Omental fat pad (tissue), 4 donors: ENCODE measurements around the gene KCNG2. TPM values are rescaled to one million over a fixed set of nuclear protein-coding genes. Genes with fewer than 3 reads are reported as not detected.

ENCODE experiments used
- ATAC-seq: fragments of 150-250 bp; one replicate; pipeline ENCODE4 v1.9.1; 2016; ENCODE audit warnings: mild to moderate bottlenecking, moderate library complexity; ENCODE audit not compliant: low FRiP score
- DNase-seq: peaks from one replicate; pipeline ENCODE4 v3.0.0-alpha.2; 2019; ENCODE audit warnings: low spot score
- total RNA-seq, 4 donors: library from RNA; depleted of rRNA; stranded (reverse); fragments of >200 nt; gene quantifications; one replicate each; pipeline ENCODE4 v1.1.0, GENCODE V29; 2016
- TF ChIP-seq, protein P1 (sequence below), 3 donors: fragments of 450-650 bp; IDR thresholded peaks; one replicate each; pipeline ENCODE4 v1.5.1; 2016 to 2017; ENCODE audit warnings: antibody characterized with exemption in 3 of 3, mild to moderate bottlenecking in 3 of 3, moderate library complexity in 2 of 3

KCNG2 gene
- total RNA-seq, 4 donors from 2014 or later, result 0.75 to 2.4 (median 0.96) TPM; not detected in 1

DNA sequence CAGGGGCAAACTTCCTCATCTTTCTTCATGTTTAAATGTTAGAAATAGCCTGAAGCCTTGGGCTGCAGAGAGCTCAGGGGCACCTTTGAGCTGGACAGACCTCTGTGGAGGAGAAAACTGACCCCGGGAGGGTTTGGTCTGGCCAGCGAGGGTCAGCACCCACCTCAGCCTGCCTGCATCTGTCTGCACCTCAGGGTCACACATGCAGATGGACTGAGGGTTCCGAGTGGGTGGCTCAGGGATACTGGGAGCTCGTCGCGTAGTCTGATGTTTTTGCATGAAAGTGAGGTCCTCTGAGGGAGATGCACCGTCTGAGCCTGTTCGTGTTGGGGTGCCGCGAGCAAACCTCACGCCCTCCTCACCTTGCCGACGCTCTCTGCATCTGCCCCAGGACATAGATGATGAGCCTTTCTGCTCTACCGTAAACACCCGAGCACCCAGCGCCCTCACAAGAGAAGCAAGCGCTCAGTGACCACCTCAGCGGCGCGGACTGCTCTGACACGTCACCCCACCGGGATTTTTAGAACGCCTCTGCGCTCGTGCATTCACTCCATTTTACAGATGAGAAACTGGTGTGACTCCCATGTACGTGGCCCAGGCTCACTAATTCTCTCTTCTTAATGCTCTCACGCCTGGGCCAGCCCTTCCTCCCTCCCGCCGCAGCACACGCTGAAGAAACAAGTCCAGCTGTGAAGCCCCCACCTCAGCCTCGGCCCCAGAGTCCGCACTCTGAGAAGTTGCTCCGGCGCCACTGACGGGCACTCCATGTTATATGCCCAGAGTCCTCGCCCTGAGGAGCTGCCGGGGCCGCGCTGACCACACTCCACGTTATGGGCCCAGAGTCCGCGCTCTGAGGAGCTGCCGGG, 9.5 kb downstream of the KCNG2 start:
- ATAC-seq (no peak), DNase-seq (no peak)
- TF ChIP-seq, protein P1, sequence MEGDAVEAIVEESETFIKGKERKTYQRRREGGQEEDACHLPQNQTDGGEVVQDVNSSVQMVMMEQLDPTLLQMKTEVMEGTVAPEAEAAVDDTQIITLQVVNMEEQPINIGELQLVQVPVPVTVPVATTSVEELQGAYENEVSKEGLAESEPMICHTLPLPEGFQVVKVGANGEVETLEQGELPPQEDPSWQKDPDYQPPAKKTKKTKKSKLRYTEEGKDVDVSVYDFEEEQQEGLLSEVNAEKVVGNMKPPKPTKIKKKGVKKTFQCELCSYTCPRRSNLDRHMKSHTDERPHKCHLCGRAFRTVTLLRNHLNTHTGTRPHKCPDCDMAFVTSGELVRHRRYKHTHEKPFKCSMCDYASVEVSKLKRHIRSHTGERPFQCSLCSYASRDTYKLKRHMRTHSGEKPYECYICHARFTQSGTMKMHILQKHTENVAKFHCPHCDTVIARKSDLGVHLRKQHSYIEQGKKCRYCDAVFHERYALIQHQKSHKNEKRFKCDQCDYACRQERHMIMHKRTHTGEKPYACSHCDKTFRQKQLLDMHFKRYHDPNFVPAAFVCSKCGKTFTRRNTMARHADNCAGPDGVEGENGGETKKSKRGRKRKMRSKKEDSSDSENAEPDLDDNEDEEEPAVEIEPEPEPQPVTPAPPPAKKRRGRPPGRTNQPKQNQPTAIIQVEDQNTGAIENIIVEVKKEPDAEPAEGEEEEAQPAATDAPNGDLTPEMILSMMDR (IDR thresholded peaks at IDR 0.05), result no peak

DNA sequence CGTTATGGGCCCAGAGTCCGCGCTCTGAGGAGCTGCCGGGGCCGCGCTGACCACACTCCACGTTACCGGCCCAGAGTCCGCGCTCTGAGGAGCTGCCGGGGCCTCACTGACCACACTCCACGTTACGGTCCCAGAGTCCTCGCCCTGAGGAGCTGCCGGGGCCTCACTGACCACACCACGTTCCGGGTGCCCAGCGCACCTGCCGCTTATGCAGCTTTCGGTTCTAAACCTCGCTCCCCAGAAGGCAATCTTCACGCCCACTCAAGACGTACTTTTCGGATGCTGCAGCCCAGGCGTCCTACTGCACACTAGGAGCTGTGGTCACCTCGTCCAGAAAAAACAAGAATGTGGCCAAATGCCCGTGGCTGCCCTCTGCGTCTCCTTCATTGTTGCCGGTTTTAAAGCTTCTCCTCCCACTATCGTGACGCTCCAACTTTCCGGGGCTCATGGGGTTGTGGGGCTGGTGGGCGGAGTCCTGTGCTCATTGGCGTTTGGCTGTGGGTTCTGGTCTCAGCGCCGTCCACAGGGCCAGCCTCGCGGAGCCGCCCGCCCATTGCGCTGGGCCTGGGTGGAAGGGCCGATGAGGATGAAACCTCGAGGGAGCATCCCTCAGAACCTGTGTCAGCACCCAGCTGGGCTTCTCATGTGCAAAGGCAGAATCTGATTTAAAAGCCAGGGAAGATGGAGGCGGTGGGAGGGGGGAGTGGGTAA, 11.9 kb downstream of the KCNG2 start:
- TF ChIP-seq, protein P1 (IDR thresholded peaks at IDR 0.05), result no peak
- DNase-seq, result no peak
- ATAC-seq, result no peak

DNA sequence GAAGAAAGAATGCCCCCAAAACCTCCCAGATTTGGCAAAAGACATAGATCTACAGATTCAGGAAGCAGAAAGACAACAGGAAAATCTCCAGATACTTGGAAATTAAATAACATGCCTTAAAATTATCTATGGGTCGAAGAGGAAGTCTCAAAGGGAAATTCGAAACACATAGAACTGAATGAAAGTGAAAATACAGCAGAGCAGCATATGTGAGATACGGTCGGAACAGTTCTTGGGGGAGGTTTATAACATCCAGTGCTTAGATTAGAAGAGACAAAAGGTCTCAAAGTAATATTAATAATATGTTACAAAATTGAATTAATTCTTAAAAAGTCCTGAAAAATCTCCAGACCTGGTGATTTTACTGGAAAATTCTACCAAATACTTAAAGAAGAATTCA, 14.3 kb downstream of the KCNG2 start:
- no peak for DNase-seq
- TF ChIP-seq, protein P1 (IDR thresholded peaks at IDR 0.05), result no peak

DNA sequence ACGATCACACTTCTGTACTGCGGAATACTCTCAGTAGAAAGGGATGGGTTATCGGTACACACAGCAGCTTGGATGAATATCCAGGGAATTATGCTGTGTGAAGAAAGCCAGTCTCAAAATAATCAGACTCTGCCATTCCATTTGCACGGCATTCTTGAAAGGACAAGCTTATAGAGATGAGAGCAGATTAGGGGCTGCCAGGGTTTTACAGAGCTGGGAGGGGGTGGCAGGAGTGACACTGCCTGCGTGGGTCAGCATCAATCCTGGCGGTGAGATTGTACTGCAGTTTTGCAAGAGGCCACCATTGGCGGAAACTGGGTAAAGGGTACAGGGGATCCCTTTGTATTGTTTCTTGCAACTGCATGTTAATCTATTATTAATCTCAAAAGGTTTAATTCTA, 16.6 kb downstream of the KCNG2 start:
- DNase-seq (no peak), ATAC-seq (no peak)
- TF ChIP-seq, protein P1 (IDR thresholded peaks at IDR 0.05), result no peak

More for the DNA sequence above, 14.3 kb downstream of the KCNG2 start:
- no peak for ATAC-seq

DNA sequence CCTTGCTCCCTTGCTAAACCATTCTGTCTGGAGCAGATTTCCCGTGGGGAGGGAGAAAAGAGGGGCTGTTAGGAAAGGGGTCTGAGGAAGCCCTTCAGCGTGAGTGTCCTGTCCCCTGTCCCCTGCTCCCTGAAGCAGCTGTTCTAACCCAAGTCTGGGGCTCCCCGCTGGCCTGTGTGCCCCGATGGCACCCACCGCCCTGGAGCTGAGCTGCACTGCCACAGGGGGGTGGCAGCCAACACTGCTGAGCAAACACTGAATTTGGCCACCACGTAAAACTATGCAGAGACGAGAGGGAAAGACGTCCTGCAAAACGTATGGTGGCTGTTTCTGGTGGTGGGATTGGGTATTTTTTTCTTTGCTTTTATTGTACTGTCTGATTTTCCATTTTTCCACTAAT, 17.9 kb downstream of the KCNG2 start:
- no peak for ATAC-seq

DNA sequence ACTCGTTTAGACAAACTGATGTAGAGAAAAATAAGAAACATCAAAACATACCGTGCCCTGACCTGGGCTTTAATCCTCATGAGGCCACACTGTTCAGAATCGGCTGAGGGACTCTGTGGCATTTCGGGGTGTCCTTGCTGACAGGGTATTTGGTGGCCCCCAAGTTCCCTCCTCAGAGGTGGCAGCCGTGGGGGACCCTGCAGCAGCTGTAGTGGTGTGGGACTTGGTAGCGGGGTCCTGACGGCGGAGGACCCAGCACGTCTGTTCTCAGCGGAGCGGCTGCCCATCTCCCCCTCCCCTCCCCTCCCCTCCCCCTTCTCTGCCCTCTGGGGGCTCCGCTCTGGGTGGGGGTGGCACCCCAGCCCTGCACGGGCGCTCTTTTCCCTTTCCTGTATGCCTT, 18.4 kb downstream of the KCNG2 start:
- ATAC-seq (no peak), DNase-seq (no peak)
- TF ChIP-seq, protein P1 (IDR thresholded peaks at IDR 0.05), result no peak

More for the DNA sequence above, 17.9 kb downstream of the KCNG2 start:
- TF ChIP-seq, protein P1 (IDR thresholded peaks at IDR 0.05), result no peak
- no peak for DNase-seq
